K562 (cell line): Measurements from ENCODE around the gene BTNL8. TPM values are rescaled to one million over a fixed set of nuclear protein-coding genes. Genes with fewer than 3 reads are reported as not detected.

Experiments used
- ARID2 ChIP-seq: fragments of 450-650 bp; IDR thresholded peaks from 2 replicates; pipeline ENCODE4 v1.6.1; 2017; ENCODE audit warnings: antibody characterized with exemption, mild to moderate bottlenecking
- ASH1L ChIP-seq: fragments of 450-650 bp; IDR thresholded peaks from 2 replicates; pipeline ENCODE4 v1.6.1; 2018; ENCODE audit warnings: borderline replicate concordance, mild to moderate bottlenecking, low read depth; ENCODE audit not compliant: partially characterized antibody
- BCL6 ChIP-seq: fragments of 250-450 bp; sonication (Bioruptor Pico); IDR thresholded peaks from 2 replicates; pipeline ENCODE4 v1.4.0; 2020
- CBX3 ChIP-seq, 2 experiments: IDR thresholded peaks; 1 replicate in 1 of 2; 2 replicates in 1 of 2; pipeline ENCODE4 v1.6.1; 2012; ENCODE audit warnings: inconsistent platforms in 2 of 2, low read length in 2 of 2, borderline replicate concordance in 1 of 2, control low read depth in 1 of 2
- CEBPG ChIP-seq, 3 experiments: fragments of 200-800 bp in 1 of 3; sonication (Bioruptor generic) in 1 of 3; sonication (generic) in 1 of 3; formaldehyde crosslinking in 1 of 3; IDR thresholded peaks in 2 of 3; conservative IDR thresholded peaks in 1 of 3; 2 replicates each; pipeline versions ENCODE4 v1.6.1 to v1.8.0; 2016 to 2022; ENCODE audit warnings: missing compliant biosample characterization in 2 of 3, missing genetic modification characterization in 2 of 3, mild to moderate bottlenecking in 1 of 3, missing genetic modification reagents in 1 of 3
- CTBP1 ChIP-seq: fragments of 450-650 bp; IDR thresholded peaks from 2 replicates; pipeline ENCODE4 v1.6.1; 2016; ENCODE audit warnings: borderline replicate concordance
- DNMT1 ChIP-seq: fragments of 450-650 bp; IDR thresholded peaks from 2 replicates; pipeline ENCODE4 v1.6.1; 2016; ENCODE audit warnings: antibody characterized with exemption, mild to moderate bottlenecking
- HMG20B ChIP-seq: fragments of 250-450 bp; sonication (Bioruptor Pico); IDR thresholded peaks from 2 replicates; pipeline ENCODE4 v1.5.0; 2021; ENCODE audit warnings: mild to moderate bottlenecking
- KLF10 ChIP-seq: fragments of 250-450 bp; sonication (Bioruptor Pico); IDR thresholded peaks from 2 replicates; pipeline ENCODE4 v1.6.1; 2021; ENCODE audit warnings: matching md5 sums
- NCOA2 ChIP-seq, 2 experiments: fragments of 450-650 bp; IDR thresholded peaks; 2 replicates each; pipeline ENCODE4 v1.6.1; 2018; ENCODE audit warnings: mild to moderate bottlenecking in 2 of 2, moderate library complexity in 1 of 2; ENCODE audit not compliant: partially characterized antibody in 2 of 2
- NR2C2 ChIP-seq, 2 experiments: fragments of 200-800 bp in 1 of 2; sonication (Bioruptor generic) in 1 of 2; sonication (generic) in 1 of 2; formaldehyde crosslinking in 1 of 2; IDR thresholded peaks; 2 replicates each; pipeline versions ENCODE4 v1.6.1 to v1.8.0; 2016 to 2022; ENCODE audit warnings: mild to moderate bottlenecking in 1 of 2, missing compliant biosample characterization in 1 of 2, missing genetic modification characterization in 1 of 2, missing genetic modification reagents in 1 of 2
- PHF8 ChIP-seq: fragments of 200-600 bp; sonication (generic); IDR thresholded peaks from 2 replicates; pipeline ENCODE4 v1.6.1; 2012; ENCODE audit warnings: mixed run types, mild to moderate bottlenecking, inconsistent platforms, low read length, moderate library complexity, borderline replicate concordance
- RAD51 ChIP-seq: fragments of 450-650 bp; IDR thresholded peaks from 2 replicates; pipeline ENCODE4 v1.7.1; 2016; ENCODE audit warnings: low read depth, mild to moderate bottlenecking, borderline replicate concordance
- SRSF3 ChIP-seq: fragments of 200-400 bp; formaldehyde crosslinking; IDR thresholded peaks from 2 replicates; pipeline ENCODE4 v1.6.1; 2016; ENCODE audit warnings: mild to moderate bottlenecking, low read length, moderate library complexity; ENCODE audit not compliant: insufficient read depth
- SRSF7 ChIP-seq: fragments of 200-400 bp; formaldehyde crosslinking; optimal IDR thresholded peaks from 2 replicates; pipeline ENCODE3; 2017; ENCODE audit warnings: mild to moderate bottlenecking, low read depth, low read length
- TCF3 ChIP-seq: sonication (generic); formaldehyde crosslinking; IDR thresholded peaks from 2 replicates; pipeline ENCODE4 v1.4.0; 2020; ENCODE audit warnings: mild to moderate bottlenecking, missing genetic modification reagents
- TRIM24 ChIP-seq, 2 experiments: fragments of 450-650 bp; IDR thresholded peaks; 2 replicates each; pipeline ENCODE4 v1.6.1; 2016
- U2AF2 ChIP-seq: fragments of 200-400 bp; formaldehyde crosslinking; optimal IDR thresholded peaks from 2 replicates; pipeline ENCODE3; 2017; ENCODE audit warnings: low read depth, mild to moderate bottlenecking, low read length
- ZBTB17 ChIP-seq: fragments of 450-650 bp; formaldehyde crosslinking; IDR thresholded peaks from 2 replicates; pipeline ENCODE4 v1.4.0; 2020; ENCODE audit warnings: mild to moderate bottlenecking
- ZNF263 ChIP-seq: sonication (generic); formaldehyde crosslinking; IDR thresholded peaks from 2 replicates; pipeline ENCODE4 v1.8.0; 2022; ENCODE audit warnings: mild to moderate bottlenecking, missing genetic modification reagents, borderline replicate concordance
- ZNF436 ChIP-seq: fragments of 250-450, 450-650 bp; sonication (Bioruptor Pico); formaldehyde crosslinking; IDR thresholded peaks from 2 replicates; pipeline ENCODE4 v1.7.0; 2020; ENCODE audit warnings: mild to moderate bottlenecking
- polyA plus RNA-seq, 8 experiments: library from polyadenylated mRNA; depleted of rRNA in 4 of 8; stranded (reverse) in 5 of 8; unstranded in 3 of 8; fragments of >200 nt; fragmentation: Nextera tagmentation in 2 of 8; fragmentation: Illumina TruSeq in 1 of 8; extraction: Ambion mirVana in 2 of 8; extraction: Trizol in 1 of 8; gene quantifications; 2 replicates each; pipeline versions ENCODE4 v1.2.1 to v1.2.3, GENCODE V29; 2011 to 2014; ENCODE audit warnings: inconsistent platforms in 1 of 8, missing spikeins in 1 of 8
- total RNA-seq, 7 experiments: library from RNA; depleted of rRNA in 6 of 7; stranded (reverse); fragments of >200 nt in 6 of 7; fragmentation: Illumina TruSeq in 2 of 7; extraction: Trizol in 2 of 7; gene quantifications; 2 replicates each; pipeline versions ENCODE4 v1.2.1 to v1.2.3, GENCODE V29; 2011 to 2021; ENCODE audit warnings: low replicate concordance in 1 of 7
- TF ChIP-seq, protein P1 (sequence below): fragments of 200-800 bp; sonication (Bioruptor generic); IDR thresholded peaks from 2 replicates; pipeline ENCODE4 v1.6.1; 2017; ENCODE audit warnings: missing genetic modification characterization, missing compliant biosample characterization
- TF ChIP-seq, protein P2 (sequence below): fragments of 450-650 bp; formaldehyde crosslinking; IDR thresholded peaks from 2 replicates; pipeline ENCODE4 v1.4.0; 2022; ENCODE audit warnings: missing genetic modification characterization
- TF ChIP-seq, protein P3 (sequence below): fragments of 450-650 bp; formaldehyde crosslinking; IDR thresholded peaks from 2 replicates; pipeline ENCODE4 v1.4.0; 2020; ENCODE audit warnings: mild to moderate bottlenecking, moderate library complexity

Gene BTNL8
- total and polyA plus RNA-seq, 9 of the 15 experiments (the other 6 are each of a cell fraction or from before 2014, with no cell fraction given): 0.04 to 0.18 (median 0.07) TPM; not detected in 6

DNA sequence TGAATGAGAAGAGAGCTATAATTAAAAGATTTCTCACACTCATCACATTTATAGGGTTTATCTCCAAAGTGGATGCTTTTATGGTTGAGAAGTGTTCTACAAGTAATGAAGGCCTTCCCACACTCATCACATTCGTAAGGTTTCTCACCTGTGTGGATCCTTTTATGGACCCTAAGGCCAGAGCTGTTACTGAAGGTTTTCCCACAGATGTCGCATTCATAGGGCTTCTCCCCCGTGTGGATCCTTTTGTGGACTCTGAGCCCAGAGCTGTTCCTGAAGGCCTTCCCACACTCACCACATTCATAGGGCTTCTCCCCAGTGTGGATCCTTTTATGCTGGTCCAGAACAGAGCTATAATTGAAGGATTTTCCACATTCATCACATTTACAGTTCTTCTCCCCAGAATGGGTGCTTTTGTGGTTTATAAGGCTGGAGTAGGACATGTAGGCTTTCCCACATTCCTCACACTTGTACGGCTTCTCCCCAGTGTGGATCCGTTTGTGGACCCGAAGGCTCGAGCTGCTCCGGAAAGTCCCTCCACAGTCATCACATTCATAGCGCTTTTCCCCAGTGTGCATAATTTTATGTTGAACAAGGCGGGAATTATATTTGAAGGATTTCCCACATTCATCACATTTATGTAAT lies 48.4 kb upstream of the BTNL8 start (continued):
- TF ChIP-seq CEBPG (CRISPR knock-in tag; IDR thresholded peaks at IDR 0.05) (no peak), CEBPG (tag; conservative IDR thresholded peaks at IDR 0.05 in 1 of 2, IDR thresholded peaks at IDR 0.05 in 1 of 2) (no peak), ZNF263 (no peak), KLF10 (CRISPR knock-in tag) (no peak), CTBP1 (no peak), RAD51 (no peak), CBX3 (IDR thresholded peaks at IDR 0.05; ENCODE audit: borderline replicate concordance in 1 of 2, low read length in 2 of 2) (peak in 1 of 2 experiments; percentile 88; a peak in 1 of 3 replicates), ZNF436 (CRISPR knock-in tag) (no peak), U2AF2 (no peak), BCL6 (no peak), DNMT1 (no peak), TCF3 (CRISPR knock-in tag) (no peak), SRSF7 (no peak), ZBTB17 (no peak), SRSF3 (no peak), TRIM24 (IDR thresholded peaks at IDR 0.05) (0 out of 4 replicates have a peak, but pooled peaks of 1 of the 2 experiments have one; percentile 12), HMG20B (no peak), ARID2 (no peak), NCOA2 (IDR thresholded peaks at IDR 0.05; ENCODE audit: partially characterized antibody in 2 of 2) (no peak), ASH1L (no peak), NR2C2 (CRISPR knock-in tag; IDR thresholded peaks at IDR 0.05) (no peak), NR2C2 (tag; IDR thresholded peaks at IDR 0.05) (no peak), PHF8 (no peak)
- TF ChIP-seq, protein P1, sequence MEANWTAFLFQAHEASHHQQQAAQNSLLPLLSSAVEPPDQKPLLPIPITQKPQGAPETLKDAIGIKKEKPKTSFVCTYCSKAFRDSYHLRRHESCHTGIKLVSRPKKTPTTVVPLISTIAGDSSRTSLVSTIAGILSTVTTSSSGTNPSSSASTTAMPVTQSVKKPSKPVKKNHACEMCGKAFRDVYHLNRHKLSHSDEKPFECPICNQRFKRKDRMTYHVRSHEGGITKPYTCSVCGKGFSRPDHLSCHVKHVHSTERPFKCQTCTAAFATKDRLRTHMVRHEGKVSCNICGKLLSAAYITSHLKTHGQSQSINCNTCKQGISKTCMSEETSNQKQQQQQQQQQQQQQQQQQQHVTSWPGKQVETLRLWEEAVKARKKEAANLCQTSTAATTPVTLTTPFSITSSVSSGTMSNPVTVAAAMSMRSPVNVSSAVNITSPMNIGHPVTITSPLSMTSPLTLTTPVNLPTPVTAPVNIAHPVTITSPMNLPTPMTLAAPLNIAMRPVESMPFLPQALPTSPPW: no peak
- TF ChIP-seq, protein P2, sequence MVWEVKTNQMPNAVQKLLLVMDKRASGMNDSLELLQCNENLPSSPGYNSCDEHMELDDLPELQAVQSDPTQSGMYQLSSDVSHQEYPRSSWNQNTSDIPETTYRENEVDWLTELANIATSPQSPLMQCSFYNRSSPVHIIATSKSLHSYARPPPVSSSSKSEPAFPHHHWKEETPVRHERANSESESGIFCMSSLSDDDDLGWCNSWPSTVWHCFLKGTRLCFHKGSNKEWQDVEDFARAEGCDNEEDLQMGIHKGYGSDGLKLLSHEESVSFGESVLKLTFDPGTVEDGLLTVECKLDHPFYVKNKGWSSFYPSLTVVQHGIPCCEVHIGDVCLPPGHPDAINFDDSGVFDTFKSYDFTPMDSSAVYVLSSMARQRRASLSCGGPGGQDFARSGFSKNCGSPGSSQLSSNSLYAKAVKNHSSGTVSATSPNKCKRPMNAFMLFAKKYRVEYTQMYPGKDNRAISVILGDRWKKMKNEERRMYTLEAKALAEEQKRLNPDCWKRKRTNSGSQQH (CRISPR knock-in tag): no peak
- TF ChIP-seq, protein P3, sequence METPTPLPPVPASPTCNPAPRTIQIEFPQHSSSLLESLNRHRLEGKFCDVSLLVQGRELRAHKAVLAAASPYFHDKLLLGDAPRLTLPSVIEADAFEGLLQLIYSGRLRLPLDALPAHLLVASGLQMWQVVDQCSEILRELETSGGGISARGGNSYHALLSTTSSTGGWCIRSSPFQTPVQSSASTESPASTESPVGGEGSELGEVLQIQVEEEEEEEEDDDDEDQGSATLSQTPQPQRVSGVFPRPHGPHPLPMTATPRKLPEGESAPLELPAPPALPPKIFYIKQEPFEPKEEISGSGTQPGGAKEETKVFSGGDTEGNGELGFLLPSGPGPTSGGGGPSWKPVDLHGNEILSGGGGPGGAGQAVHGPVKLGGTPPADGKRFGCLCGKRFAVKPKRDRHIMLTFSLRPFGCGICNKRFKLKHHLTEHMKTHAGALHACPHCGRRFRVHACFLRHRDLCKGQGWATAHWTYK (CRISPR knock-in tag): no peak
